Tibial artery (tissue), 4 donors: ENCODE results near the gene NKD1.
"Not testable (repeated sequence)": the region's sequence is repeated elsewhere in the genome, so short reads cannot be mapped to it uniquely, and the experiment has no call there.

Experiments used
- DNase-seq, 2 donors: peaks; one replicate each; pipeline ENCODE4 v3.0.0-alpha.2; 2019
- H3K27ac ChIP-seq, 2 donors: fragments of 200-600 bp; sonication (generic) in 1 of 2; 1 replicate in 1 of 2; 2 replicates in 1 of 2; pipeline ENCODE4 v1.5.1; 2018 to 2019; ENCODE audit warnings: mild to moderate bottlenecking in 1 of 2
- H3K27me3 ChIP-seq, 2 donors: fragments of 200-600 bp; sonication (generic) in 1 of 2; one replicate each; pipeline versions ENCODE4 v1.5.1 to v1.6.0; 2016 to 2019
- H3K36me3 ChIP-seq, 3 donors: fragments of 200-600 bp; sonication (generic) in 2 of 3; one replicate each; pipeline ENCODE4 v1.5.1; 2016 to 2019; ENCODE audit warnings: mild to moderate bottlenecking in 2 of 3
- H3K4me1 ChIP-seq, 4 donors: fragments of 200-600 bp; sonication (generic) in 2 of 4; 1 replicate in 3 of 4; 2 replicates in 1 of 4; pipeline ENCODE4 v1.5.1; 2016 to 2019
- H3K4me3 ChIP-seq, 2 donors: fragments of 200-600 bp; sonication (generic) in 1 of 2; 1 replicate in 1 of 2; 2 replicates in 1 of 2; pipeline ENCODE4 v1.5.1; 2018 to 2019; ENCODE audit warnings: mild to moderate bottlenecking in 2 of 2
- H3K9me3 ChIP-seq, 3 donors: fragments of 200-600 bp; sonication (generic) in 1 of 3; one replicate each; pipeline ENCODE4 v1.5.1; 2016 to 2019
- CTCF ChIP-seq, 2 experiments: fragments of 200-600 bp in 1 of 2; fragments of 450-650 bp in 1 of 2; IDR thresholded peaks; one replicate each; pipeline ENCODE4 v1.5.1; 2017 to 2019; ENCODE audit warnings: antibody characterized with exemption in 2 of 2, mild to moderate bottlenecking in 1 of 2, moderate library complexity in 1 of 2
- intact Hi-C: fragments of 100-400 bp; cut with DNase I; formaldehyde crosslinking; loops from one replicate; pipeline ENCODE4 v1.15.0; 2023; ENCODE audit warnings: low total_unique reads

The NKD1 gene

DNA sequence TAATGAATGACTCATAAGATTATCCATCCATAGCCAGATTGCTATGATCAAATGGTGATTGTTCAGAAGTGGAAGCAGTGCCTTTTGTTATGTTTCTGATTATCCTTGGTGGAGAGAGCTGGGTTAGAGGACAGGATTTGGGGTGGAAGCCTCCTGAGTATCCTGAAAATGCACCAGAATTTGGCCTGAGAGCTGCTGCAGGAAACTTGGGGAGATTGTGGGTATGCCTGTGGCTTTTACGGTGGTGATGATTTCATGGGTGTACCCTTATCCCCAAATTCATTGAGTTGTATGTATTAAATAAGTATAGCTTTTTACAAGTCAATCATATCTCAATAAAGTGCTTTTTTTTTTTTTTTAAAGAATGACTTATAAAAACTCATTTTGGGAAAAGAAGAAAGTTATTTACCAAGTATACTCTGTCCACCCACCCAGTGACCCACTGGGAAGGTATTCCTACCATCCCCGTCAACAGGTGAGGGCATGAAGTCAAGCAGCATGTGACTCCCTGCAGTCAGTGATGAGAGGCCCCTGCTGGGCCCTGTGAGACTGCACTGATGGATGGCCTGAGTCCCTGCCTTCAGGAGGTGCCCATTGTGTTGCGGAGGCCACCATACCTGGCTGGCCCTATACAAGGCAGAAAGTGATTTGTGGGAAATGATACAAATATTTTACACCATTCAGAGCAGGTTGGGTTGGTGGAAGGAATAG lies 28.4 kb downstream of the NKD1 start:
- Histone ChIP-seq H3K36me3 (peaks cover 0 to 12% (median 0%) of the 10 kb centered on the region in 3 donors), H3K4me1 (peaks cover 0 to 85% (median 58%) of the 10 kb centered on the region in 4 donors), H3K27me3 (no peaks in the 10 kb centered on the region), H3K9me3 (no peaks in the 10 kb centered on the region), H3K27ac (peak overlapping the region; percentile 74 to 79), H3K4me3 (no peak overlapping the region)
- no peak for TF ChIP-seq CTCF (IDR thresholded peaks at IDR 0.05)
- intact Hi-C loops: no loop called here
- no peak for DNase-seq

DNA sequence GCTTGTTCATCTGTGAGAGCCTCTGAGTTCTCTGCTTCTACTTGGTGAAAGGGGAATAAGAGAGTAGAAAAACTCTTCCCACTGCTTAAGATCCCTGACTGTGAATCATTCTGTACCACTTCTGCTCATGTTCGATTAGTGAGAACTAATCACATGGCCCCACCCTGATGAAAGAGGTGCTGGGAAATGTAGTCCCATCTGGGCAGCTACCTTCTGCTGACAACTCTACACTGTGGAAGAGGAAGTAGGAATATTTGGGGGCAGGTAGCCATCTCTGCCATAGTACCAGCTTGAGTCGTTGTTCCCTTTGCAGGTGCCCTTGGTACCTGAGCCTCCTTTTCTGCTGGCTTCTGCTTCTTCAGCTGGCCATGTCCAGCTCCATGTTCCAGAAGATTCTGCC lies 29.9 kb downstream of the NKD1 start:
- H3K9me3 ChIP-seq: no peaks in the 10 kb centered on the region
- peaks cover 0 to 7% (median 0%) of the 10 kb centered on the region in 3 donors for H3K36me3 ChIP-seq
- H3K4me1 ChIP-seq: peaks cover 0 to 86% (median 64%) of the 10 kb centered on the region in 4 donors

GRCh38 chr16:50579373-50579772 lies 31.2 kb downstream of the NKD1 start:
- intact Hi-C loops, H3K27ac ChIP-seq, H3K27me3 ChIP-seq, H3K9me3 ChIP-seq, H3K4me3 ChIP-seq, H3K36me3 ChIP-seq, DNase-seq: not testable (repeated sequence)
- H3K4me1 ChIP-seq: peaks cover 3 to 86% (median 55%) of the 10 kb centered on the region in 4 donors

More for the DNA sequence above, 29.9 kb downstream of the NKD1 start:
- Histone ChIP-seq H3K4me3 (no peak overlapping the region), H3K27me3 (no peaks in the 10 kb centered on the region), H3K27ac (peak overlapping the region in 1 of 2 donors; percentile 26)
- no peak for DNase-seq
- TF ChIP-seq CTCF (IDR thresholded peaks at IDR 0.05): no peak
- intact Hi-C loops: no loop called here

- no peak for DNase-seq
- Histone ChIP-seq H3K27me3 (no peaks in the 10 kb centered on the region), H3K27ac (peak overlapping the region; percentile 23 to 43), H3K4me1 (peaks cover 8 to 86% (median 54%) of the 10 kb centered on the region in 4 donors), H3K4me3 (no peak overlapping the region), H3K9me3 (no peaks in the 10 kb centered on the region), H3K36me3 (peaks cover 0 to 7% (median 0%) of the 10 kb centered on the region in 3 donors)
- TF ChIP-seq CTCF (IDR thresholded peaks at IDR 0.05): no peak
- intact Hi-C loops: no loop called here
These were observed 32.1 kb downstream of the NKD1 start for GRCh38 chr16:50580180-50580798.

DNA sequence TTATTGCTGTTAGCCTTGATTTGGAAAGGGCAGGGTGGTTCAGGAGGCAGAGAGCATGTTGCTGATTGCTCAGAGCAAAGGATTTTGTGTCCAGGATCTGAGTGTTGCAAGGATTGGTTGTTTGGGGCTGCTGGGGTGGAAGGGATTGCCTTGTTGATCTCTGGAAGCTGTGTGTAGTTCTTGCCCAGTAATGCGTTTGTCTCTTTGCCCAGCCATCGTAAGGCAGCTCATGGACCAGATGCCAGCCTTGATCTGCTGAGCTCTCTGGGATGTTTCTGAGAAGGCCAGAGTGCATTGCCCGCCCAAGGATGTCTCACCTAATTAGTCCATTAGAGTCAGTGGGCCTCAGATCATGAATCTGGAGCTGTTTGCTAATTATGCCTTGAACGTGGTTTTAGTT lies 33.6 kb downstream of the NKD1 start:
- no peak for TF ChIP-seq CTCF (IDR thresholded peaks at IDR 0.05)
- Histone ChIP-seq H3K27ac (peak overlapping the region; percentile 20 to 92), H3K4me1 (peaks cover 8 to 89% (median 59%) of the 10 kb centered on the region in 4 donors), H3K36me3 (peaks cover 0 to 7% (median 0%) of the 10 kb centered on the region in 3 donors), H3K4me3 (no peak overlapping the region), H3K9me3 (no peaks in the 10 kb centered on the region), H3K27me3 (no peaks in the 10 kb centered on the region)
- intact Hi-C loops: no loop called here
- DNase-seq: peak in 1 of 2 donors; percentile 69

DNA sequence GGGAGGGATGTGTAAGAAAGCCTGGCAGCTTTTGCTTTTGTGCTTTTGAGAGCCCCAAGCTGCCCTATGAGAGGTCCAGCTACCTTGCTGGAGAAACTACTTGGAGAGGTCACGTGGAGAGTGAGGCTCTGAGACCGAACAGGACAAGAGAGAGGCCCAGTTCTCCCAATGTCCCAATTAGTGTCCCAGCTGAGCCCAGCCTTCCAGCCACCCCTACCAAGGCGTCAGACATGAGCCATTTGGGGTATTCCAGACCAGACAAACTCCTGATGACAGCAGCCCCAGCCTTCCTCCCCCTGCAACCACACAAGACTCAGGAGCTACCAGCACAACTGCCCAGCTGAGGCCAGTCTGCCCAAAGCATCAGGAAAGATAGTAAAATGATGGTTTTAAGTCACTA lies 35.0 kb downstream of the NKD1 start:
- Histone ChIP-seq H3K4me3 (no peak overlapping the region), H3K27ac (peak overlapping the region in 1 of 2 donors; percentile 92), H3K9me3 (no peaks in the 10 kb centered on the region), H3K36me3 (peaks cover 0 to 7% (median 0%) of the 10 kb centered on the region in 3 donors), H3K27me3 (no peaks in the 10 kb centered on the region), H3K4me1 (peaks cover 8 to 82% (median 59%) of the 10 kb centered on the region in 4 donors)
- TF ChIP-seq CTCF (IDR thresholded peaks at IDR 0.05): no peak
- no peak for DNase-seq
- intact Hi-C loops: no loop called here
